GM12865 (cell line): Measurements from ENCODE around the gene NISCH.

ENCODE experiments used
- DNase-seq: peaks from one replicate; pipeline ENCODE4 v3.0.0; 2010; ENCODE audit warnings: low read depth
- H3K4me3 ChIP-seq: 2 replicates; pipeline ENCODE4 v1.5.1; 2011; ENCODE audit warnings: mild to moderate bottlenecking, low read depth, low read length, control low read depth
- CTCF ChIP-seq: IDR thresholded peaks from 2 replicates; pipeline ENCODE4 v1.5.1; 2011; ENCODE audit warnings: low read length, control low read depth, low read depth, inconsistent platforms; ENCODE audit not compliant: insufficient read depth; ENCODE audit errors: missing control alignments

Gene NISCH

GRCh38 chr3:52534281-52535183 lies 79.1 kb downstream of the NISCH start:
- no peak for DNase-seq
- H3K4me3 ChIP-seq: peak overlapping the region; percentile 53
- no peak for TF ChIP-seq CTCF

GRCh38 chr3:52535411-52536111 lies 80.2 kb downstream of the NISCH start:
- TF ChIP-seq CTCF: no peak
- H3K4me3 ChIP-seq: peak overlapping the region; percentile 47
- DNase-seq: no peak

GRCh38 chr3:52536112-52536368 lies 80.6 kb downstream of the NISCH start:
- no peak for DNase-seq
- peak overlapping the region; percentile 47 for H3K4me3 ChIP-seq
- no peak for TF ChIP-seq CTCF

- TF ChIP-seq CTCF: no peak
- H3K4me3 ChIP-seq: peak within 1 kb of the TSS; percentile 83
- peak; percentile 100 for DNase-seq
Observed at GRCh38 chr3:52536369-52537164, 81.2 kb downstream of the NISCH start, which contains the start of gene UQCC5. Gene UQCC5 (plus strand): TSS chr3:52536605. CDS start chr3:52536756, 151 bp downstream.

- peak overlapping the region; percentile 83 for H3K4me3 ChIP-seq
- no peak for TF ChIP-seq CTCF
- no peak for DNase-seq
Observed at GRCh38 chr3:52537165-52537620, 81.8 kb downstream of the NISCH start.

GRCh38 chr3:52537726-52538421 lies 82.5 kb downstream of the NISCH start:
- TF ChIP-seq CTCF: no peak
- peak overlapping the region; percentile 83 for H3K4me3 ChIP-seq
- no peak for DNase-seq
